Measurements from ENCODE around the gene SHTN1.

SHTN1 gene

GRCh38 chr10:117004227-117005025 is 561 bp downstream of the SHTN1 start:
- TF ChIP-seq, protein P1, sequence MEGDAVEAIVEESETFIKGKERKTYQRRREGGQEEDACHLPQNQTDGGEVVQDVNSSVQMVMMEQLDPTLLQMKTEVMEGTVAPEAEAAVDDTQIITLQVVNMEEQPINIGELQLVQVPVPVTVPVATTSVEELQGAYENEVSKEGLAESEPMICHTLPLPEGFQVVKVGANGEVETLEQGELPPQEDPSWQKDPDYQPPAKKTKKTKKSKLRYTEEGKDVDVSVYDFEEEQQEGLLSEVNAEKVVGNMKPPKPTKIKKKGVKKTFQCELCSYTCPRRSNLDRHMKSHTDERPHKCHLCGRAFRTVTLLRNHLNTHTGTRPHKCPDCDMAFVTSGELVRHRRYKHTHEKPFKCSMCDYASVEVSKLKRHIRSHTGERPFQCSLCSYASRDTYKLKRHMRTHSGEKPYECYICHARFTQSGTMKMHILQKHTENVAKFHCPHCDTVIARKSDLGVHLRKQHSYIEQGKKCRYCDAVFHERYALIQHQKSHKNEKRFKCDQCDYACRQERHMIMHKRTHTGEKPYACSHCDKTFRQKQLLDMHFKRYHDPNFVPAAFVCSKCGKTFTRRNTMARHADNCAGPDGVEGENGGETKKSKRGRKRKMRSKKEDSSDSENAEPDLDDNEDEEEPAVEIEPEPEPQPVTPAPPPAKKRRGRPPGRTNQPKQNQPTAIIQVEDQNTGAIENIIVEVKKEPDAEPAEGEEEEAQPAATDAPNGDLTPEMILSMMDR (IDR thresholded peaks at IDR 0.05): no peak
- H3K27ac ChIP-seq: peak overlapping the region; percentile 11 to 70
- H3K4me3 ChIP-seq: peak overlapping the region; percentile 77
- no peak for DNase-seq (ENCODE audit: low spot score)

- DNase-seq (ENCODE audit: low spot score): no peak
- TF ChIP-seq, protein P1 (IDR thresholded peaks at IDR 0.05): no peak
- Histone ChIP-seq H3K27ac (no peak overlapping the region), H3K4me3 (no peak overlapping the region)
Observed at GRCh38 chr10:117003336-117003735, 1.7 kb downstream of the SHTN1 start.

DNA sequence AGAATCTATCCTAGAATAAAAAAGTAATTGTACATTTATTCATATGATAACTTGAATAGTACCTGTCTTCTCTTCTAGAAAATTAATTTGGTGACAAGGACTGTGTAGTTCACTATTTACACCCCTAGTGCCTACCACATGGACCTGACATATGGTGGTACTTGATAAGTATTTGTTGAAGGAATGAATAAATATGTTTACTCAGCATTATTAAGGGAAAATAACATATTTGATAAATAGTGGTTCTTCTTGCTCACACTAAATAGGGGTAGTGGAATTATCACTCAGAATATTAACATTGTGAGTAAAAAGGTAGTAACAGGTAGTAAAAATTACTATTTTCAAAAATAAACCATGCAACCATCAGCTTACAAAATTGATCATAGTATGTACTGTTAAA is 2.8 kb downstream of the SHTN1 start:
- Histone ChIP-seq H3K4me3 (no peak overlapping the region), H3K27ac (no peak overlapping the region)
- TF ChIP-seq, protein P1 (IDR thresholded peaks at IDR 0.05): no peak
- no peak for DNase-seq (ENCODE audit: low spot score)

- Histone ChIP-seq H3K27ac (no peak overlapping the region), H3K4me3 (no peak overlapping the region)
- DNase-seq (ENCODE audit: low spot score): no peak
- TF ChIP-seq, protein P1 (IDR thresholded peaks at IDR 0.05): no peak
Observed at GRCh38 chr10:117001144-117001543, 3.8 kb downstream of the SHTN1 start.

DNA sequence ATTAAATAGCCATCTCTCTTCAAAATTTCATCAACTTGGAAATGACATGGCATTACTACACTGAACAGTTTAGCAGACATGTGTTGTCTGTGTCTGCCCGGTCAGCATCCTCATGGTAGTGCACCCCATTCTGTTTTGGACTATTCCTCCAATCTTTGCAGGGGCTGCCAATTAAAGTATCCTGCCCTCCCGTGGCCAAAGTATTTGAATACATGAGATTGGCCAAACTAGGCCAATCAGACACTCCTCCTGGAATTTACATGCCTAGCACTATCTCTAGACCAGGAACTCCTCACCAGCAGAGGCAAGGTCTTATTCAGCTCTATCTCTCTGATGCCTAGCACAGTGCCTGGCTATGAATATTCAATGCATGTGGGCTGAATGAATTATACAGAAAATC is 4.4 kb downstream of the SHTN1 start:
- TF ChIP-seq, protein P1 (IDR thresholded peaks at IDR 0.05): no peak
- no peak overlapping the region for H3K4me3 ChIP-seq
- no peak overlapping the region for H3K27ac ChIP-seq
- no peak for DNase-seq (ENCODE audit: low spot score)

DNA sequence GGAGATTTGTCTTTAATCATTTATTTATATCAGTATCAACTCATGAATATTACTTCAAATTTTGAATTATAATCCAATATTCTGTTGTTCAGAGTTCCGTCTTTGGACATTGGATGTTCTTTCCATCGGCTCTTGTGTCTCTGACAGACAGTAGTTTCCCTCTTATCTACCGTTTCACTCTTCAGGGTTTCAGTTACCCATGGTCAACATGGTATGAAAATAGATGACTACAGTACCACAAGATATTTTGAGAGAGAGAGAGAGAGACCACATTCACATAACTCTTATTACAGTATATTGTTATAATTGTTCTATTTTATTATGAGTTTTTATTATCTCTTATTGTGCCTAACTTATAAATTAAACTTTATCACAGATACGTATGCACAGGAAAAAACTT is 6.8 kb downstream of the SHTN1 start:
- Histone ChIP-seq H3K4me3 (no peak overlapping the region), H3K27ac (no peak overlapping the region)
- DNase-seq (ENCODE audit: low spot score): no peak
- TF ChIP-seq, protein P1 (IDR thresholded peaks at IDR 0.05): no peak

DNA sequence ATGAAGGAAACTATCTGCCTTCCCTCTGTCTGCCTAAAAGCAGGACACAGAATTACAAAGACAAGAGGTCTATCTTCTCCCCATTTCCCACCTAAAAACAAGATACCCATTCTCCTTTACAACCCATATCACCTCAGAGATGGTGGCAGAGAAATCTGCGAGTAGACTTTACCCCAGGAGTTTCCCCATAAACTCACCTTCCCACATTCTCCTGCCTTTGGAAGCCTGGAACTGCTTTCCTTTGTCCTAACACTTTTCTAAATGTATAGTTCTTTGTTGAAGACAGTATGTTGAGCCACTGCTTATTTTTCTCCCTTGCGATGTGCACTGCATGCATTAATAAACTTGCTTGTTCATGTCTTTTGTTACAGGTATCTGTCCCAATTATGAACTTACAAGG is 8.0 kb downstream of the SHTN1 start:
- Histone ChIP-seq H3K27ac (no peak overlapping the region), H3K4me3 (no peak overlapping the region)
- TF ChIP-seq, protein P1 (IDR thresholded peaks at IDR 0.05): no peak
- DNase-seq (ENCODE audit: low spot score): no peak

Data from coronary artery (tissue), 2 donors.